Suppressor macrophage treated with lipopolysaccharide for 1 hour (primary cell): ENCODE results near the gene DNAJC6.

Source experiments
- DNase-seq, 3 donors: peaks; one replicate each; pipeline ENCODE4 v3.0.0-alpha.2; 2020 to 2022

DNAJC6 gene

GRCh38 chr1:65409816-65410326 lies 100.5 kb downstream of the DNAJC6 start:
- no peak for DNase-seq

- peak; percentile 44 to 70 (median 65) for DNase-seq
Measured at GRCh38 chr1:65412256-65412983, 103.1 kb downstream of the DNAJC6 start.

- no peak for DNase-seq
Measured at GRCh38 chr1:65412984-65413375, 103.6 kb downstream of the DNAJC6 start.

GRCh38 chr1:65414538-65414937 lies 105.2 kb downstream of the DNAJC6 start:
- no peak for DNase-seq

- DNase-seq, result no peak
Measured at GRCh38 chr1:65416767-65417166, 107.4 kb downstream of the DNAJC6 start.

GRCh38 chr1:65417729-65418128 lies 108.4 kb downstream of the DNAJC6 start:
- DNase-seq, result no peak

GRCh38 chr1:65418522-65419185 lies 109.3 kb downstream of the DNAJC6 start:
- no peak for DNase-seq

- peak; percentile 99 for DNase-seq
Measured at GRCh38 chr1:65419681-65420589, 110.6 kb downstream of the DNAJC6 start.

- DNase-seq, result peak; percentile 37 to 52 (median 48)
Measured at GRCh38 chr1:65420590-65421350, 111.4 kb downstream of the DNAJC6 start, which contains the start of the genes LEPR and LEPROT. LEPR (plus strand) TSS chr1:65420668; CDS start chr1:65565566, 144,898 bp downstream. LEPROT (plus strand) TSS chr1:65420668; CDS start chr1:65420725, 57 bp downstream.

GRCh38 chr1:65421351-65422025 lies 112.1 kb downstream of the DNAJC6 start:
- peak; percentile 44 to 92 (median 83) for DNase-seq

- DNase-seq, result peak in 1 of 3 donors; percentile 9
Measured at GRCh38 chr1:65422241-65423203, 113.2 kb downstream of the DNAJC6 start.

- peak; percentile 61 to 86 (median 84) for DNase-seq
Measured at GRCh38 chr1:65423884-65424572, 114.7 kb downstream of the DNAJC6 start.

- DNase-seq, result peak in 2 of 3 donors; percentile 32 to 33
Measured at GRCh38 chr1:65424573-65424889, 115.2 kb downstream of the DNAJC6 start.

- DNase-seq, result no peak
Measured at GRCh38 chr1:65425006-65425405, 115.7 kb downstream of the DNAJC6 start.

GRCh38 chr1:65425697-65426096 lies 116.4 kb downstream of the DNAJC6 start:
- DNase-seq, result no peak

GRCh38 chr1:65429078-65429477 lies 119.7 kb downstream of the DNAJC6 start:
- DNase-seq, result no peak

- DNase-seq, result peak; percentile 64 to 83 (median 71)
Measured at GRCh38 chr1:65429806-65430205, 120.5 kb downstream of the DNAJC6 start.

- DNase-seq, result peak; percentile 51 to 64 (median 63)
Measured at GRCh38 chr1:65431111-65431705, 121.9 kb downstream of the DNAJC6 start.

GRCh38 chr1:65432918-65433317 lies 123.6 kb downstream of the DNAJC6 start:
- DNase-seq, result no peak
